A673 (cell line): ENCODE measurements around the gene PDE6B. TPM values are rescaled to one million over a fixed set of nuclear protein-coding genes. Genes with fewer than 3 reads are reported as not detected.

Experiments used
- BruUV-seq: library from RNA; stranded (reverse); fragments of 400-500 nt; replicated peaks from 2 replicates; lab custom pipeline; 2021; lab: Mats Ljungman, UMichigan
- CTCF ChIA-PET: fragments of 300-600 bp; sonication (Branson Sonifier 250); formaldehyde crosslinking; loops from one replicate; lab custom pipeline; 2022; ENCODE audit warnings: antibody characterized with exemption; lab: Charles Lee
- POLR2A ChIA-PET: fragments of 300-600 bp; sonication (Branson Sonifier 250); formaldehyde crosslinking; loops from one replicate; lab custom pipeline; 2022; ENCODE audit warnings: antibody characterized with exemption; ENCODE audit not compliant: low non-redundant PET; lab: Charles Lee
- DNase-seq: peaks from one replicate; pipeline ENCODE4 v3.0.0-alpha.2; 2015; ENCODE audit warnings: low spot score
- H3K27ac ChIP-seq: fragments of 200-600 bp; sonication (generic); 2 replicates; pipeline ENCODE4 v1.5.1; 2016; ENCODE audit warnings: mixed run types, low read depth, mild to moderate bottlenecking, mixed read lengths, antibody characterized with exemption, low read length; ENCODE audit not compliant: poor library complexity, severe bottlenecking
- H3K27me3 ChIP-seq: fragments of 200-600 bp; sonication (generic); replicated peaks from 2 replicates; pipeline ENCODE4 v1.6.1; 2017; ENCODE audit warnings: mixed run types, low read depth, mild to moderate bottlenecking, mixed read lengths, antibody characterized with exemption, low read length; ENCODE audit not compliant: insufficient read depth, poor library complexity
- H3K36me3 ChIP-seq: fragments of 200-600 bp; sonication (generic); 2 replicates; pipeline ENCODE4 v1.6.1; 2016; ENCODE audit warnings: mixed run types, mild to moderate bottlenecking, mixed read lengths, antibody characterized with exemption, low read length; ENCODE audit not compliant: insufficient read depth, poor library complexity, severe bottlenecking
- H3K4me1 ChIP-seq: fragments of 200-600 bp; sonication (generic); 2 replicates; pipeline ENCODE4 v1.6.1; 2017; ENCODE audit warnings: mixed run types, mild to moderate bottlenecking, mixed read lengths, antibody characterized with exemption, low read length; ENCODE audit not compliant: insufficient read depth, poor library complexity, severe bottlenecking
- H3K4me3 ChIP-seq: fragments of 200-600 bp; sonication (generic); 2 replicates; pipeline ENCODE4 v1.5.1; 2016; ENCODE audit warnings: low read depth, mixed run types, mild to moderate bottlenecking, mixed read lengths, low read length; ENCODE audit not compliant: poor library complexity, severe bottlenecking
- H3K9me3 ChIP-seq: fragments of 200-600 bp; sonication (generic); 2 replicates; pipeline ENCODE4 v1.6.1; 2016; ENCODE audit warnings: mixed run types, low read depth, mild to moderate bottlenecking, mixed read lengths, antibody characterized with exemption, low read length; ENCODE audit not compliant: poor library complexity, severe bottlenecking
- EZH2 ChIP-seq: fragments of 200-600 bp; sonication (generic); IDR thresholded peaks from 2 replicates; pipeline ENCODE4 v1.6.1; 2017; ENCODE audit warnings: borderline replicate concordance, low read depth, mild to moderate bottlenecking, mixed read lengths, antibody characterized with exemption, low read length; ENCODE audit not compliant: poor library complexity, severe bottlenecking
- intact Hi-C: fragments of 100-400 bp; cut with micrococcal nuclease; formaldehyde crosslinking; loops from one replicate; pipeline ENCODE4 v1.10.0; 2022; ENCODE audit not compliant: unreplicated experiment
- total RNA-seq: library from RNA; stranded (reverse); gene quantifications from 2 replicates; pipeline ENCODE4 v1.2.3, GENCODE V29; 2021
- TF ChIP-seq, protein P1 (sequence below): fragments of 300-800, 200-600 bp; sonication (generic); conservative IDR thresholded peaks from 2 replicates; pipeline ENCODE4 v1.5.1; 2017; ENCODE audit warnings: low read depth, mild to moderate bottlenecking, antibody characterized with exemption, low read length, moderate library complexity, mixed read lengths

PDE6B gene
- total RNA-seq, 1 experiment from 2014 or later, result 10.4 TPM

DNA sequence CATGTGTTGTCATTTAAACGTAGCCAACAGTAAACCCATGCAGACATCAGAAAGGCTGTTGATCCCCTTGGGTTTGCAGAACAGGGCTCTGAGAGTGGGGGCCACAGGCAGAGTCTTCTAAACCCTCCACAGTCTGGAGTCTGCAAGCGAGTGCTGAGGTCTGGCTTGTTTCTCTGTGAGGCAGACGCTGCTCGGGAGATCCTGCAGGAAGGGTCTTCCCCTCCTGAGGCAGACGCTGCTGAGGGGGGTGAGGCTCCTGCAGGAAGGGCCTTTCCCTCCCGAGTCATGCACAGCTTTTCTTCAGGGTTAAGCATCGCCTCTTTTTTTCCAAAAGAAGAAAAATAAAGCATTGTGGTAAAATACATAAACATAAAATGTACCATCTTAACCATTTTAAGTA is 17.1 kb upstream of the PDE6B start:
- intact Hi-C loops, result no loop called here
- TF ChIP-seq, protein P1, sequence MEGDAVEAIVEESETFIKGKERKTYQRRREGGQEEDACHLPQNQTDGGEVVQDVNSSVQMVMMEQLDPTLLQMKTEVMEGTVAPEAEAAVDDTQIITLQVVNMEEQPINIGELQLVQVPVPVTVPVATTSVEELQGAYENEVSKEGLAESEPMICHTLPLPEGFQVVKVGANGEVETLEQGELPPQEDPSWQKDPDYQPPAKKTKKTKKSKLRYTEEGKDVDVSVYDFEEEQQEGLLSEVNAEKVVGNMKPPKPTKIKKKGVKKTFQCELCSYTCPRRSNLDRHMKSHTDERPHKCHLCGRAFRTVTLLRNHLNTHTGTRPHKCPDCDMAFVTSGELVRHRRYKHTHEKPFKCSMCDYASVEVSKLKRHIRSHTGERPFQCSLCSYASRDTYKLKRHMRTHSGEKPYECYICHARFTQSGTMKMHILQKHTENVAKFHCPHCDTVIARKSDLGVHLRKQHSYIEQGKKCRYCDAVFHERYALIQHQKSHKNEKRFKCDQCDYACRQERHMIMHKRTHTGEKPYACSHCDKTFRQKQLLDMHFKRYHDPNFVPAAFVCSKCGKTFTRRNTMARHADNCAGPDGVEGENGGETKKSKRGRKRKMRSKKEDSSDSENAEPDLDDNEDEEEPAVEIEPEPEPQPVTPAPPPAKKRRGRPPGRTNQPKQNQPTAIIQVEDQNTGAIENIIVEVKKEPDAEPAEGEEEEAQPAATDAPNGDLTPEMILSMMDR, result no peak
- no peak for TF ChIP-seq EZH2
- Histone ChIP-seq H3K4me3 (no peak overlapping the region), H3K36me3 (no peaks in the 10 kb centered on the region), H3K4me1 (no peaks in the 10 kb centered on the region), H3K9me3 (no peaks in the 10 kb centered on the region), H3K27ac (no peak overlapping the region), H3K27me3 (peaks cover 15% of the 10 kb centered on the region)
- no peak for DNase-seq
- CTCF ChIA-PET, result no interaction called here
- POLR2A ChIA-PET, result no interaction called here
- BruUV-seq, result no TSS peak

DNA sequence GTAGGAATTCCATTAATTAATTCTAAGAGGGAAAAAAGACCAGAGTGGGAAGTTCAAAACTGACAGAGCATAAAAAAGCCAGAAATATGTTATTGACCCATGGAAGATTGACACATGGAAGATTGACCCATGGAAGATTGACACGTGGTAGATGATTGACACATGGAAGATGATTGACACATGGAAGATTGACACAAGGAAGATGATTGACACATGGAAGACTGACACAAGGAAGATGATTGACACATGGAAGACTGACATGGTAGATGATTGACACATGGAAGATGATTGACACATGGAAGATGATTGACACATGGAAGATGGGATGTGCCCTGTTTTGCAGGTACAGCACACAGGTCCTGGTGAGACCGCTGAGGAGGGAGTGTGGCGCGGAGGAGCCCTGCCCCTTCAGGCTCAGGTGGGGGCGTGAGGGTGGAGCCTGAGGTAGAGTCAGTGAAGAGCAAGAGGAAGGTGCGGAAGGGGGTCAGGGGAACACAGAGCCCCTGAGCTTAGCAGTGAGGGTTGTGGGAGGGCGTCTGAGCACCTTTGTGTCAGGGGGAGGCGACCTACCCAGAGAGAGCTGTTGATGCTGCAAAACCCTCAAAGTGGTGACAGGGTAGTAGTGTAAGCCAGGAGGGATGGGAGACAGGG is 15.8 kb upstream of the PDE6B start:
- Histone ChIP-seq H3K27me3 (peaks cover 15% of the 10 kb centered on the region), H3K36me3 (no peaks in the 10 kb centered on the region), H3K9me3 (no peaks in the 10 kb centered on the region), H3K4me1 (no peaks in the 10 kb centered on the region), H3K4me3 (no peak overlapping the region), H3K27ac (no peak overlapping the region)
- no TSS peak for BruUV-seq
- TF ChIP-seq EZH2, result no peak
- TF ChIP-seq, protein P1, result no peak
- intact Hi-C loops, result no loop called here
- ChIA-PET CTCF (no interaction called here), POLR2A (no interaction called here)
- no peak for DNase-seq

DNA sequence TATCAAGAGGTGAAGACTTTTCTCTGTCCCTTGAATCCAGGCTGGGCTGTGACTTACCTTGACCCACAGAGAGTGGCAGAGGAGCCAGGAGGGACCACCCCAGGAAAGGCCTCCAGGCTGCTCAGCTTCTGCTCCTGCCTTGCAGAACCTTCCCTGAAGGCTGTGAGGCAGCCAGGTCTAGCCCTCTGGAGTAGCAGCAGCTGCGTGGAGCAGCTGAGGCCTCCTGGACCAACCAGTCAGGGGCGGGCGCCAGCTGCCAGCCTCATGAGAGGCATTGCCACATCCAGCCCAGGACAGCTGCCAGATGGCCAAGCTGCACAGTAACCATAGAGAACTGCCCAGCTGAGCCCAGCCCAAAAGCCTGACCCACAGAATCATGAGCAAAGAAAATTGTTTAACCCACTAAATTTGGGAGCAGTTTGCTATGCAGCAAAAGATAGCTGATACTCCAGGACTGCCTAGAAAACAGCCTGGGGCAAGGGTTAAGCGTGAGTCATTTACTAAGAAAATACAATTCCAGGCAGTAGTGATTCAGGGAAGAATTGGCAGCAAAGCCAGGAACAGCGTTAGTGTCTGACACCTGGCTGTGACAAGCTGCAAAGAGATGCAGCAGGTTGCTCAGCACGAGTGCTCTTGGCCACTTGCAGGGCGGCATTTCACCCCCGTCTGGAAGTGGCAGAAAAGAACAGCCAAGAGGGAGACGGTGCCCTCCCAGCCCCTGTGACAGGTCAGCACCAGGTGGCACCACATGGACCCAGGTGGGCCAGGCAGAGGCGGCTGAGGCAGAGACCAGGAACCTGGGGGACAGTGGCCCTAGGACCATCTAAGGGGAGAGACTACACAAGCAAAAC is 14.7 kb upstream of the PDE6B start:
- Histone ChIP-seq H3K27ac (no peak overlapping the region), H3K9me3 (no peaks in the 10 kb centered on the region), H3K27me3 (peaks cover 15% of the 10 kb centered on the region), H3K36me3 (no peaks in the 10 kb centered on the region), H3K4me3 (no peak overlapping the region), H3K4me1 (no peaks in the 10 kb centered on the region)
- intact Hi-C loops, result no loop called here
- TF ChIP-seq, protein P1, result no peak
- no peak for TF ChIP-seq EZH2
- BruUV-seq, result no TSS peak
- ChIA-PET CTCF (interaction anchor here (0.5 kb wide), 1 partner anchor 118 kb away, joined by 6 read pairs; no protein-coding TSS in a partner anchor), POLR2A (no interaction called here)
- DNase-seq, result no peak
